ENCODE data around the gene KLRG1.

KLRG1 gene

GRCh38 chr12:9050521-9051157 is 61.3 kb downstream of the KLRG1 start:
- Histone ChIP-seq H3K4me3 (ENCODE audit: low read depth, low read length, poor library complexity, severe bottlenecking) (no peak overlapping the region), H3K4me2 (ENCODE audit: low read length) (no peak overlapping the region), H2AFZ (ENCODE audit: low read length) (no peak overlapping the region), H3K27ac (ENCODE audit: low read depth, low read length, poor library complexity, severe bottlenecking) (no peak overlapping the region), H3K9me2 (ENCODE audit: low read depth, low read length) (no peaks in the 10 kb centered on the region), H3K36me3 (ENCODE audit: insufficient read depth, low read length) (no peaks in the 10 kb centered on the region), H3K4me1 (ENCODE audit: insufficient read depth, low read length, severe bottlenecking) (no peaks in the 10 kb centered on the region), H3K79me2 (ENCODE audit: insufficient read depth, low read length) (no peaks in the 10 kb centered on the region), H3F3A (ENCODE audit: insufficient read depth, low read length) (no peaks in the 10 kb centered on the region), H4K20me1 (ENCODE audit: insufficient read depth, low read length) (no peaks in the 10 kb centered on the region), H3K27me3 (ENCODE audit: insufficient read depth, low read length) (no peaks in the 10 kb centered on the region), H3K9ac (ENCODE audit: low read length) (no peak overlapping the region), H3K9me3 (ENCODE audit: low read length) (no peaks in the 10 kb centered on the region)
- TF ChIP-seq EZH2 (IDR thresholded peaks at IDR 0.05; ENCODE audit: borderline replicate concordance, low read length) (no peak), CTCF (IDR thresholded peaks at IDR 0.05; ENCODE audit: low read length) (no peak)

GRCh38 chr12:9051158-9051550 is 61.8 kb downstream of the KLRG1 start:
- H3K9me3 ChIP-seq (ENCODE audit: low read length), result no peaks in the 10 kb centered on the region
- no peak overlapping the region for H3K4me3 ChIP-seq (ENCODE audit: low read depth, low read length, poor library complexity, severe bottlenecking)
- no peaks in the 10 kb centered on the region for H3F3A ChIP-seq (ENCODE audit: insufficient read depth, low read length)
- no peaks in the 10 kb centered on the region for H3K27me3 ChIP-seq (ENCODE audit: insufficient read depth, low read length)
- no peaks in the 10 kb centered on the region for H3K4me1 ChIP-seq (ENCODE audit: insufficient read depth, low read length, severe bottlenecking)
- H3K4me2 ChIP-seq (ENCODE audit: low read length), result no peak overlapping the region
- no peak overlapping the region for H3K9ac ChIP-seq (ENCODE audit: low read length)
- no peaks in the 10 kb centered on the region for H3K36me3 ChIP-seq (ENCODE audit: insufficient read depth, low read length)
- no peak overlapping the region for H3K27ac ChIP-seq (ENCODE audit: low read depth, low read length, poor library complexity, severe bottlenecking)
- TF ChIP-seq CTCF (IDR thresholded peaks at IDR 0.05; ENCODE audit: low read length) (no peak), EZH2 (IDR thresholded peaks at IDR 0.05; ENCODE audit: borderline replicate concordance, low read length) (no peak)
- no peaks in the 10 kb centered on the region for H3K79me2 ChIP-seq (ENCODE audit: insufficient read depth, low read length)
- no peaks in the 10 kb centered on the region for H3K9me2 ChIP-seq (ENCODE audit: low read depth, low read length)
- no peaks in the 10 kb centered on the region for H4K20me1 ChIP-seq (ENCODE audit: insufficient read depth, low read length)
- H2AFZ ChIP-seq (ENCODE audit: low read length), result no peak overlapping the region

- Histone ChIP-seq H3K4me1 (ENCODE audit: insufficient read depth, low read length, severe bottlenecking) (no peaks in the 10 kb centered on the region), H3K4me2 (ENCODE audit: low read length) (no peak overlapping the region), H2AFZ (ENCODE audit: low read length) (no peak overlapping the region), H3K9ac (ENCODE audit: low read length) (no peak overlapping the region), H3K27ac (ENCODE audit: low read depth, low read length, poor library complexity, severe bottlenecking) (no peak overlapping the region), H3K79me2 (ENCODE audit: insufficient read depth, low read length) (no peaks in the 10 kb centered on the region), H3K36me3 (ENCODE audit: insufficient read depth, low read length) (no peaks in the 10 kb centered on the region), H4K20me1 (ENCODE audit: insufficient read depth, low read length) (no peaks in the 10 kb centered on the region), H3F3A (ENCODE audit: insufficient read depth, low read length) (no peaks in the 10 kb centered on the region), H3K9me3 (ENCODE audit: low read length) (no peaks in the 10 kb centered on the region), H3K27me3 (ENCODE audit: insufficient read depth, low read length) (no peaks in the 10 kb centered on the region), H3K9me2 (ENCODE audit: low read depth, low read length) (no peaks in the 10 kb centered on the region), H3K4me3 (ENCODE audit: low read depth, low read length, poor library complexity, severe bottlenecking) (no peak overlapping the region)
- TF ChIP-seq EZH2 (IDR thresholded peaks at IDR 0.05; ENCODE audit: borderline replicate concordance, low read length) (no peak), CTCF (IDR thresholded peaks at IDR 0.05; ENCODE audit: low read length) (no peak)
Measured at GRCh38 chr12:9052610-9053009, 63.3 kb downstream of the KLRG1 start.

Data from OCI-LY1 (cell line).